ENCODE measurements around the gene PACS1.

PACS1 gene

GRCh38 chr11:66143996-66144678, 74.1 kb downstream of the PACS1 start:
- DNase-seq: no peak

- no peak for DNase-seq
These were observed 76.0 kb downstream of the PACS1 start for GRCh38 chr11:66146074-66146473.

- DNase-seq: no peak
These were observed 76.9 kb downstream of the PACS1 start for GRCh38 chr11:66146940-66147339.

GRCh38 chr11:66150140-66150539, 80.1 kb downstream of the PACS1 start:
- DNase-seq: no peak

GRCh38 chr11:66150725-66151124, 80.7 kb downstream of the PACS1 start:
- no peak for DNase-seq

GRCh38 chr11:66151273-66151672, 81.2 kb downstream of the PACS1 start:
- no peak for DNase-seq

- DNase-seq: no peak
These were observed 84.0 kb downstream of the PACS1 start for GRCh38 chr11:66154109-66154508.

- no peak for DNase-seq
These were observed 85.5 kb downstream of the PACS1 start for GRCh38 chr11:66155387-66156073.

- DNase-seq: no peak
These were observed 87.3 kb downstream of the PACS1 start for GRCh38 chr11:66157182-66157864.

GRCh38 chr11:66158156-66158555, 88.1 kb downstream of the PACS1 start:
- no peak for DNase-seq

GRCh38 chr11:66159324-66159984, 89.4 kb downstream of the PACS1 start:
- no peak for DNase-seq

GRCh38 chr11:66160709-66161108, 90.6 kb downstream of the PACS1 start:
- DNase-seq: no peak

GRCh38 chr11:66168289-66168688, 98.2 kb downstream of the PACS1 start:
- no peak for DNase-seq

GRCh38 chr11:66172146-66172545, 102.1 kb downstream of the PACS1 start:
- DNase-seq: no peak

GRCh38 chr11:66176650-66177049, 106.6 kb downstream of the PACS1 start:
- no peak for DNase-seq

GRCh38 chr11:66178183-66178582, 108.1 kb downstream of the PACS1 start:
- DNase-seq: no peak

GRCh38 chr11:66178871-66179270, 108.8 kb downstream of the PACS1 start:
- DNase-seq: no peak

- DNase-seq: no peak
These were observed 111.7 kb downstream of the PACS1 start for GRCh38 chr11:66181632-66182315.

GRCh38 chr11:66183494-66184048, 113.5 kb downstream of the PACS1 start:
- no peak for DNase-seq

GRCh38 chr11:66184728-66185127, 114.7 kb downstream of the PACS1 start:
- no peak for DNase-seq

- DNase-seq: no peak
These were observed 116.4 kb downstream of the PACS1 start for GRCh38 chr11:66186470-66186869.

GRCh38 chr11:66187453-66187852, 117.4 kb downstream of the PACS1 start:
- no peak for DNase-seq

GRCh38 chr11:66188580-66188979, 118.5 kb downstream of the PACS1 start:
- no peak for DNase-seq
